IMR-90 (cell line): ENCODE data around the gene PDILT. TPM values are rescaled to one million over a fixed set of nuclear protein-coding genes. Genes with fewer than 3 reads are reported as not detected.

ENCODE experiments used
- ATAC-seq: fragments of 200-7000 bp; cut with Tn5 transposase; 2 replicates; pipeline ENCODE4 v1.9.1; 2020; ENCODE audit warnings: low read depth, mild to moderate bottlenecking, moderate library complexity
- BruUV-seq: library from RNA; stranded (reverse); fragments of 400-500 nt; replicated peaks from 2 replicates; lab custom pipeline; 2021; lab: Mats Ljungman, UMichigan
- CTCF ChIA-PET: fragments of 300-600 bp; formaldehyde crosslinking; extraction: SDS; loops from one replicate; lab custom pipeline; 2021; ENCODE audit warnings: antibody characterized with exemption; lab: Yijun Ruan, JAX
- POLR2A ChIA-PET: fragments of 300-600 bp; sonication (Branson Sonifier 250); formaldehyde crosslinking; loops from one replicate; lab custom pipeline; 2022; ENCODE audit warnings: antibody characterized with exemption; ENCODE audit not compliant: unreplicated experiment; lab: Charles Lee
- DNase-seq: peaks from one replicate; pipeline ENCODE4 v3.0.0; 2013
- H2AFZ ChIP-seq: replicated peaks from 2 replicates; pipeline ENCODE3; 2013; ENCODE audit warnings: low read length, mild to moderate bottlenecking; ENCODE audit not compliant: poor library complexity
- H2AK5ac ChIP-seq: 2 replicates; pipeline ENCODE4 v1.6.1; 2013; ENCODE audit warnings: low read depth, low read length, inconsistent platforms
- H2AK9ac ChIP-seq: replicated peaks from 2 replicates; pipeline ENCODE3; 2013; ENCODE audit warnings: mild to moderate bottlenecking, low read depth, low read length, moderate library complexity; ENCODE audit not compliant: poor library complexity
- H2BK120ac ChIP-seq: 2 replicates; pipeline ENCODE4 v1.6.1; 2013; ENCODE audit warnings: low read depth, low read length, inconsistent platforms
- H2BK15ac ChIP-seq: 3 replicates; pipeline ENCODE4 v1.6.1; 2013; ENCODE audit warnings: low read depth, low read length, inconsistent platforms
- H2BK20ac ChIP-seq: 2 replicates; pipeline ENCODE4 v1.6.1; 2013; ENCODE audit warnings: low read depth, mild to moderate bottlenecking, inconsistent platforms, low read length, moderate library complexity
- H2BK5ac ChIP-seq: 2 replicates; pipeline ENCODE4 v1.6.1; 2013; ENCODE audit warnings: mild to moderate bottlenecking, low read depth, low read length, inconsistent platforms; ENCODE audit not compliant: poor library complexity, severe bottlenecking
- H3K14ac ChIP-seq: replicated peaks from 2 replicates; pipeline ENCODE4 v1.6.1; 2013; ENCODE audit warnings: low read depth, low read length, inconsistent platforms
- H3K18ac ChIP-seq: 2 replicates; pipeline ENCODE4 v1.6.1; 2013; ENCODE audit warnings: low read depth, low read length, control low read depth
- H3K23ac ChIP-seq: 2 replicates; pipeline ENCODE4 v1.6.1; 2013; ENCODE audit warnings: low read depth, low read length, inconsistent platforms
- H3K27ac ChIP-seq: 2 replicates; pipeline ENCODE4 v1.5.1; 2013; ENCODE audit warnings: mild to moderate bottlenecking, control low read depth, low read length; ENCODE audit not compliant: insufficient read depth
- H3K27me3 ChIP-seq: 2 replicates; pipeline ENCODE4 v1.6.1; 2013; ENCODE audit warnings: low read length; ENCODE audit not compliant: control insufficient read depth, insufficient read depth
- H3K36me3 ChIP-seq: 2 replicates; pipeline ENCODE4 v1.6.1; 2013; ENCODE audit warnings: low read length, mixed read lengths; ENCODE audit not compliant: control insufficient read depth, insufficient read depth
- H3K4ac ChIP-seq: 2 replicates; pipeline ENCODE4 v1.6.1; 2013; ENCODE audit warnings: low read depth, low read length, inconsistent platforms
- H3K4me1 ChIP-seq: 2 replicates; pipeline ENCODE4 v1.6.1; 2013; ENCODE audit warnings: low read length, mixed read lengths; ENCODE audit not compliant: control insufficient read depth, insufficient read depth
- H3K4me2 ChIP-seq: 2 replicates; pipeline ENCODE4 v1.6.1; 2013; ENCODE audit warnings: low read depth, mild to moderate bottlenecking, control low read depth, low read length, moderate library complexity
- H3K4me3 ChIP-seq: 2 replicates; pipeline ENCODE4 v1.5.1; 2013; ENCODE audit warnings: low read depth, mild to moderate bottlenecking, control low read depth, low read length, moderate library complexity; ENCODE audit not compliant: insufficient read depth
- H3K56ac ChIP-seq: 2 replicates; pipeline ENCODE4 v1.6.1; 2013; ENCODE audit warnings: low read length, inconsistent platforms; ENCODE audit not compliant: insufficient read depth; ENCODE audit errors: extremely low read depth
- H3K79me1 ChIP-seq, 2 experiments: 2 replicates each; pipeline ENCODE4 v1.6.1; 2013; ENCODE audit warnings: low read length in 2 of 2, inconsistent platforms in 1 of 2, low read depth in 1 of 2
- H3K9ac ChIP-seq: 2 replicates; pipeline ENCODE4 v1.6.1; 2013; ENCODE audit warnings: low read depth, low read length, control low read depth
- H3K9me1 ChIP-seq: 2 replicates; pipeline ENCODE4 v1.6.1; 2013; ENCODE audit warnings: low read length, inconsistent platforms; ENCODE audit not compliant: insufficient read depth
- H3K9me3 ChIP-seq: 2 replicates; pipeline ENCODE4 v1.6.1; 2013; ENCODE audit warnings: low read length; ENCODE audit not compliant: control insufficient read depth, insufficient read depth
- H4K20me1 ChIP-seq: 2 replicates; pipeline ENCODE4 v1.6.1; 2013; ENCODE audit warnings: low read length, inconsistent platforms; ENCODE audit not compliant: insufficient read depth
- H4K5ac ChIP-seq: 2 replicates; pipeline ENCODE4 v1.6.1; 2013; ENCODE audit warnings: mild to moderate bottlenecking, low read depth, low read length, control low read depth
- H4K8ac ChIP-seq, 2 experiments: 2 replicates each; pipeline ENCODE4 v1.6.1; 2013; ENCODE audit warnings: low read depth in 2 of 2, low read length in 2 of 2, control low read depth in 1 of 2, inconsistent platforms in 1 of 2
- H4K91ac ChIP-seq: 2 replicates; pipeline ENCODE4 v1.6.1; 2013; ENCODE audit warnings: low read depth, low read length, inconsistent platforms; ENCODE audit not compliant: insufficient read depth
- BHLHE40 ChIP-seq: fragments of 150-350 bp; IDR thresholded peaks from 2 replicates; pipeline ENCODE4 v1.6.1; 2016; ENCODE audit warnings: mild to moderate bottlenecking, low read depth, low read length
- CHD1 ChIP-seq: IDR thresholded peaks from 2 replicates; pipeline ENCODE4 v1.6.1; 2012; ENCODE audit warnings: low read depth, low read length, improper control_type of control experiment
- MAZ ChIP-seq: IDR thresholded peaks from 2 replicates; pipeline ENCODE4 v1.6.1; 2012; ENCODE audit warnings: low read depth, mild to moderate bottlenecking, low read length, improper control_type of control experiment, moderate library complexity, borderline replicate concordance
- NFE2L2 ChIP-seq: fragments of 150-350 bp; IDR thresholded peaks from 2 replicates; pipeline ENCODE4 v1.6.1; 2016; ENCODE audit warnings: low read depth, mild to moderate bottlenecking, low read length
- RAD21 ChIP-seq: IDR thresholded peaks from 2 replicates; pipeline ENCODE4 v1.6.1; 2012; ENCODE audit warnings: low read length, improper control_type of control experiment
- RCOR1 ChIP-seq: IDR thresholded peaks from 2 replicates; pipeline ENCODE4 v1.6.1; 2012; ENCODE audit warnings: mild to moderate bottlenecking, low read length, improper control_type of control experiment; ENCODE audit not compliant: insufficient replicate concordance
- SMC3 ChIP-seq: fragments of 150-350 bp; IDR thresholded peaks from 2 replicates; pipeline ENCODE4 v1.6.1; 2016; ENCODE audit warnings: low read depth, mild to moderate bottlenecking, antibody characterized with exemption, low read length, moderate library complexity
- USF2 ChIP-seq: fragments of 150-350 bp; IDR thresholded peaks from 2 replicates; pipeline ENCODE4 v1.6.1; 2017; ENCODE audit warnings: mild to moderate bottlenecking, antibody characterized with exemption, low read length, low read depth
- WGBS, 2 experiments: methylation state at CpG; one replicate each; pipeline versions ENCODE4 v1.1.5 to v1.1.7; 2013; ENCODE audit warnings: missing lambda C conversion rate in 2 of 2; ENCODE audit not compliant: insufficient read length in 1 of 2; ENCODE audit errors: extremely low coverage in 2 of 2; 5-methylcytosine and 5-hydroxymethylcytosine counted together
- dilution Hi-C: fragments of 300-500 bp; cut with HindIII; formaldehyde crosslinking; loops from one replicate; pipeline ENCODE4 v1.14.3; 2018; ENCODE audit warnings: low sequenced_read_pairs; ENCODE audit not compliant: unreplicated experiment
- in situ Hi-C: fragments of 300-500 bp; cut with MboI; formaldehyde crosslinking; loops from 3 replicates; pipeline ENCODE4 v1.14.3; 2019; ENCODE audit warnings: low sequenced_read_pairs, inconsistent platforms, mixed read lengths
- intact Hi-C: fragments of 100-400 bp; cut with micrococcal nuclease; formaldehyde crosslinking; loops from 2 replicates; pipeline ENCODE4 v1.10.0; 2022
- polyA plus RNA-seq, 3 experiments: library from polyadenylated mRNA; depleted of rRNA; stranded (reverse); fragments of >200 nt; gene quantifications; 2 replicates each; pipeline ENCODE4 v1.2.3, GENCODE V29; 2012; ENCODE audit warnings: low replicate concordance in 1 of 3
- total RNA-seq: library from RNA; depleted of rRNA; stranded (reverse); fragments of >200 nt; gene quantifications from 2 replicates; pipeline ENCODE4 v1.2.3, GENCODE V29; 2012

The PDILT gene
- total and polyA plus RNA-seq, 2 of the 4 experiments (the other 2 are of a cell fraction): not detected

- CTCF ChIA-PET: interaction anchor here (6.1 kb wide), 1 partner anchor 481 kb away, joined by 76 read pairs; no protein-coding TSS in a partner anchor
- Histone ChIP-seq H2AK5ac (no peak overlapping the region), H3K36me3 (no peaks in the 10 kb centered on the region), H3K27me3 (no peaks in the 10 kb centered on the region), H4K91ac (no peak overlapping the region), H2AK9ac (no peak overlapping the region), H3K4me2 (no peak overlapping the region), H3K79me1 (no peaks in the 10 kb centered on the region), H3K9me3 (no peaks in the 10 kb centered on the region; the same call in 1 of the 2 replicates), H3K9me1 (no peaks in the 10 kb centered on the region), H3K9ac (no peak overlapping the region), H3K23ac (no peak overlapping the region), H3K4me3 (no peak overlapping the region), H3K14ac (no peak overlapping the region), H3K56ac (no peak overlapping the region), H3K4me1 (no peaks in the 10 kb centered on the region), H4K8ac (no peak overlapping the region), H3K4ac (no peak overlapping the region), H3K18ac (no peak overlapping the region), H3K27ac (no peak overlapping the region), H2BK5ac (no peak overlapping the region), H2BK120ac (no peak overlapping the region), H2AFZ (no peak overlapping the region), H2BK20ac (no peak overlapping the region), H4K5ac (no peak overlapping the region), H4K20me1 (no peaks in the 10 kb centered on the region), H2BK15ac (no peak overlapping the region)
- ATAC-seq: no peak
- in situ Hi-C loops: loop anchor here (25.0 kb wide), 1 partner anchor 776 kb away; no protein-coding TSS in a partner anchor
- TF ChIP-seq USF2: no peak
- no peak for TF ChIP-seq RCOR1
- TF ChIP-seq RAD21: no peak
- no peak for TF ChIP-seq MAZ
- TF ChIP-seq BHLHE40: no peak
- TF ChIP-seq SMC3: no peak
- no peak for TF ChIP-seq CHD1
- TF ChIP-seq NFE2L2: no peak
- no peak for DNase-seq
- BruUV-seq: no TSS peak
- POLR2A ChIA-PET: no interaction called here
- WGBS, 2 experiments: no CpG with 5 or more reads among the region's 3 CpGs
- dilution Hi-C loops: no loop called here
- intact Hi-C loops: loop anchor here (5.0 to 10.0 kb wide), 2 partner anchors 803 to 831 kb away; partner anchors contain the start of gene VPS35L
Measured at GRCh38 chr16:20387978-20388377, 16.6 kb downstream of the PDILT start.
